PFSK-1 (cell line): ENCODE measurements around the gene TXNDC11.

Experiments
- FOXP2 ChIP-seq: optimal IDR thresholded peaks from 2 replicates; pipeline ENCODE3; 2011; ENCODE audit warnings: borderline replicate concordance, control low read depth, inconsistent platforms; ENCODE audit not compliant: insufficient read depth; ENCODE audit errors: extremely low read length, extremely low read depth
- POLR2AphosphoS5 ChIP-seq: IDR thresholded peaks from 2 replicates; pipeline ENCODE4 v1.6.1; 2012; ENCODE audit warnings: low read depth, mild to moderate bottlenecking, control low read depth, low read length, moderate library complexity
- REST ChIP-seq, 2 experiments: IDR thresholded peaks; 2 replicates each; pipeline versions ENCODE4 v1.6.1 to v1.8.0; 2011 to 2012; ENCODE audit warnings: low read depth in 2 of 2, low read length in 2 of 2, control low read depth in 1 of 2, inconsistent platforms in 1 of 2, mild to moderate bottlenecking in 1 of 2, moderate library complexity in 1 of 2; ENCODE audit not compliant: insufficient read depth in 1 of 2
- SIN3A ChIP-seq: IDR thresholded peaks from 2 replicates; pipeline ENCODE4 v1.6.1; 2012; ENCODE audit warnings: mild to moderate bottlenecking, low read length, moderate library complexity, borderline replicate concordance; ENCODE audit not compliant: insufficient read depth
- TAF1 ChIP-seq: IDR thresholded peaks from 2 replicates; pipeline ENCODE4 v1.6.1; 2012; ENCODE audit warnings: low read length, control low read depth, borderline replicate concordance; ENCODE audit not compliant: insufficient read depth

The TXNDC11 gene

GRCh38 chr16:11674818-11675560 is 67.7 kb downstream of the TXNDC11 start:
- no peak for TF ChIP-seq REST (IDR thresholded peaks at IDR 0.05; ENCODE audit: insufficient read depth in 1 of 2, low read depth in 2 of 2, low read length in 2 of 2)
- no peak for TF ChIP-seq SIN3A
- no peak for TF ChIP-seq TAF1
- no peak for TF ChIP-seq POLR2AphosphoS5
- TF ChIP-seq FOXP2: no peak

GRCh38 chr16:11674001-11674817 is 68.4 kb downstream of the TXNDC11 start:
- no peak for TF ChIP-seq SIN3A
- no peak for TF ChIP-seq FOXP2
- no peak for TF ChIP-seq TAF1
- TF ChIP-seq REST (IDR thresholded peaks at IDR 0.05; ENCODE audit: insufficient read depth in 1 of 2, low read depth in 2 of 2, low read length in 2 of 2): no peak
- no peak for TF ChIP-seq POLR2AphosphoS5

- TF ChIP-seq FOXP2 (no peak), SIN3A (no peak), REST (IDR thresholded peaks at IDR 0.05; ENCODE audit: insufficient read depth in 1 of 2, low read depth in 2 of 2, low read length in 2 of 2) (no peak), POLR2AphosphoS5 (no peak), TAF1 (no peak)
Observed at GRCh38 chr16:11673091-11674000, 69.3 kb downstream of the TXNDC11 start.

GRCh38 chr16:11672206-11673090 is 70.2 kb downstream of the TXNDC11 start:
- TF ChIP-seq FOXP2: no peak
- TF ChIP-seq REST (IDR thresholded peaks at IDR 0.05; ENCODE audit: insufficient read depth in 1 of 2, low read depth in 2 of 2, low read length in 2 of 2): no peak
- no peak for TF ChIP-seq TAF1
- TF ChIP-seq SIN3A: no peak
- TF ChIP-seq POLR2AphosphoS5: no peak
